Left lung (tissue), 10 donors: ENCODE measurements around the gene MEIOB. TPM values are rescaled to one million over a fixed set of nuclear protein-coding genes. Genes with fewer than 3 reads are reported as not detected.

Experiments used
- ATAC-seq: fragments of 200-7000 bp; cut with Tn5 transposase; one replicate; pipeline ENCODE4 v1.9.1; 2020; ENCODE audit warnings: moderate library complexity
- DNase-seq, 4 donors: peaks; one replicate each; pipeline ENCODE4 v3.0.0-alpha.2; 2013 to 2020
- H3K27ac ChIP-seq, 2 donors: fragments of 200-600 bp; sonication (generic) in 1 of 2; one replicate each; pipeline versions ENCODE4 v1.5.0 to v1.8.0; 2020 to 2021
- H3K27me3 ChIP-seq, 2 donors: fragments of 200-600 bp; sonication (generic) in 1 of 2; one replicate each; pipeline versions ENCODE4 v1.5.0 to v1.8.0; 2020 to 2021
- H3K36me3 ChIP-seq, 2 donors: fragments of 200-600 bp; sonication (generic) in 1 of 2; one replicate each; pipeline versions ENCODE4 v1.5.0 to v1.8.0; 2020 to 2021
- H3K4me1 ChIP-seq, 2 donors: fragments of 200-600 bp; one replicate each; pipeline ENCODE4 v1.8.0; 2021
- H3K4me3 ChIP-seq, 2 donors: fragments of 200-600 bp; sonication (generic) in 1 of 2; one replicate each; pipeline versions ENCODE4 v1.5.0 to v1.8.0; 2020 to 2021; ENCODE audit warnings: mild to moderate bottlenecking in 1 of 2
- H3K9me3 ChIP-seq, 2 donors: fragments of 200-600 bp; sonication (generic) in 1 of 2; one replicate each; pipeline versions ENCODE4 v1.5.0 to v1.8.0; 2020 to 2021
- intact Hi-C, 2 donors: fragments of 100-400 bp; cut with DNase I; formaldehyde crosslinking; loops; one replicate each; pipeline versions ENCODE4 v1.11.2 to v1.14.2; 2022
- polyA plus RNA-seq, 6 donors: library from polyadenylated mRNA; unstranded; fragments of 120-200 nt; gene quantifications; one replicate each; pipeline ENCODE4 v1.2.1, GENCODE V29; 2013; ENCODE audit not compliant: insufficient read length in 6 of 6
- total RNA-seq, 2 donors: library from RNA; stranded (reverse); fragmentation: NEBNext Ultra II Directional; extraction: Animal tissue kit (Norgen Biotek cat#: 25700); gene quantifications; one replicate each; pipeline ENCODE4 v1.2.1, GENCODE V29; 2021
- TF ChIP-seq, protein P1 (sequence below), 2 donors: fragments of 200-600 bp; sonication (generic) in 1 of 2; IDR thresholded peaks; one replicate each; pipeline versions ENCODE4 v1.5.0 to v1.8.0; 2021; ENCODE audit warnings: antibody characterized with exemption in 2 of 2
- donor health status: DM: no; HTN: yes; CAD: no.
- donor health status: DM: no; HTN: no; CAD: no.

The MEIOB gene
- total and polyA plus RNA-seq, 8 donors, result 0.37 to 0.75 (median 0.59) TPM; not detected in 2

GRCh38 chr16:1822801-1823200, 49.2 kb downstream of the MEIOB start:
- TF ChIP-seq, protein P1, sequence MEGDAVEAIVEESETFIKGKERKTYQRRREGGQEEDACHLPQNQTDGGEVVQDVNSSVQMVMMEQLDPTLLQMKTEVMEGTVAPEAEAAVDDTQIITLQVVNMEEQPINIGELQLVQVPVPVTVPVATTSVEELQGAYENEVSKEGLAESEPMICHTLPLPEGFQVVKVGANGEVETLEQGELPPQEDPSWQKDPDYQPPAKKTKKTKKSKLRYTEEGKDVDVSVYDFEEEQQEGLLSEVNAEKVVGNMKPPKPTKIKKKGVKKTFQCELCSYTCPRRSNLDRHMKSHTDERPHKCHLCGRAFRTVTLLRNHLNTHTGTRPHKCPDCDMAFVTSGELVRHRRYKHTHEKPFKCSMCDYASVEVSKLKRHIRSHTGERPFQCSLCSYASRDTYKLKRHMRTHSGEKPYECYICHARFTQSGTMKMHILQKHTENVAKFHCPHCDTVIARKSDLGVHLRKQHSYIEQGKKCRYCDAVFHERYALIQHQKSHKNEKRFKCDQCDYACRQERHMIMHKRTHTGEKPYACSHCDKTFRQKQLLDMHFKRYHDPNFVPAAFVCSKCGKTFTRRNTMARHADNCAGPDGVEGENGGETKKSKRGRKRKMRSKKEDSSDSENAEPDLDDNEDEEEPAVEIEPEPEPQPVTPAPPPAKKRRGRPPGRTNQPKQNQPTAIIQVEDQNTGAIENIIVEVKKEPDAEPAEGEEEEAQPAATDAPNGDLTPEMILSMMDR (IDR thresholded peaks at IDR 0.05), result no peak
- no peak for DNase-seq
- Histone ChIP-seq H3K4me1 (peaks cover 6 to 22% of the 10 kb centered on the region in 2 donors), H3K9me3 (no peaks in the 10 kb centered on the region), H3K27me3 (no peaks in the 10 kb centered on the region), H3K27ac (no peak overlapping the region), H3K4me3 (no peak overlapping the region), H3K36me3 (peaks cover 0 to 48% of the 10 kb centered on the region in 2 donors)
- intact Hi-C loops, result no loop called here
- no peak for ATAC-seq

- Histone ChIP-seq H3K9me3 (no peaks in the 10 kb centered on the region), H3K36me3 (peaks cover 0 to 56% of the 10 kb centered on the region in 2 donors), H3K27ac (no peak overlapping the region), H3K4me1 (peaks cover 5 to 19% of the 10 kb centered on the region in 2 donors), H3K4me3 (no peak overlapping the region), H3K27me3 (no peaks in the 10 kb centered on the region)
- TF ChIP-seq, protein P1 (IDR thresholded peaks at IDR 0.05), result no peak
- intact Hi-C loops, result no loop called here
- no peak for ATAC-seq
- DNase-seq, result no peak
Measured at GRCh38 chr16:1821861-1822611, 49.9 kb downstream of the MEIOB start.

DNA sequence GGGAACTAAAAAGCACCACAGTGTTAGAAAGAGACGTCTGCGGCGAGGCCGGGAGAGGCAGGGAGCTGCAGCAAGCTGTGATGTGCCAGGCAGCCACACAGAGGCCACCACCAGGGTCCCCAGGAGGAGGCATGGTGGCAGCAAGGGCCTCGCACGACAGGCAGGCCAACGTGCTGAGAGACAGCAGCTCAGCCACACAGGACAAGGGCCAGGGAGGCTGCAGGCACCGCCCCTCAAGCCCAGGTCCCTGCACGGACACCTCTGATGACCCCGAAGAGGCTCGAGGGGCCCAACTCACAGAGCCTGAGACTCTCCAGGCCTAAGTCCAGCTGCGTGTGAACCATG, 51.0 kb downstream of the MEIOB start:
- ATAC-seq (no peak), DNase-seq (no peak)
- no peak overlapping the region for H3K4me3 ChIP-seq
- peaks cover 0 to 67% of the 10 kb centered on the region in 2 donors for H3K36me3 ChIP-seq
- TF ChIP-seq, protein P1 (IDR thresholded peaks at IDR 0.05), result no peak
- intact Hi-C loops, result no loop called here
- H3K9me3 ChIP-seq, result no peaks in the 10 kb centered on the region
- no peak overlapping the region for H3K27ac ChIP-seq
- no peaks in the 10 kb centered on the region for H3K27me3 ChIP-seq
- H3K4me1 ChIP-seq, result peaks cover 5 to 17% of the 10 kb centered on the region in 2 donors

- DNase-seq, result no peak
Measured at GRCh38 chr16:1820096-1820945, 51.6 kb downstream of the MEIOB start.

More at GRCh38 chr16:1820096-1820945, 51.6 kb downstream of the MEIOB start:
- Histone ChIP-seq H3K9me3 (no peaks in the 10 kb centered on the region), H3K4me3 (no peak overlapping the region), H3K36me3 (peaks cover 0 to 73% of the 10 kb centered on the region in 2 donors), H3K27me3 (no peaks in the 10 kb centered on the region), H3K4me1 (peaks cover 0 to 11% of the 10 kb centered on the region in 2 donors), H3K27ac (no peak overlapping the region)
- no peak for ATAC-seq
- intact Hi-C loops, result no loop called here
- TF ChIP-seq, protein P1 (IDR thresholded peaks at IDR 0.05), result no peak
